Nephron progenitor cell (in vitro differentiated cells): Measurements from ENCODE around the gene PARVA.

Source experiments
- DNase-seq: peaks from one replicate; pipeline ENCODE4 v3.0.0; 2021
- H3K27ac Mint-ChIP-seq: 2 replicates; pipeline ENCODE4 v1.8.0; 2021; ENCODE audit warnings: mild to moderate bottlenecking, moderate library complexity, mixed read lengths
- H3K27me3 Mint-ChIP-seq: 2 replicates; pipeline ENCODE4 v1.8.0; 2021; ENCODE audit warnings: mild to moderate bottlenecking, low read depth, mixed read lengths; ENCODE audit not compliant: poor library complexity
- H3K36me3 Mint-ChIP-seq: 2 replicates; pipeline ENCODE4 v1.8.0; 2021; ENCODE audit warnings: low read depth, mixed read lengths
- H3K4me1 Mint-ChIP-seq: 2 replicates; pipeline ENCODE4 v1.8.0; 2021; ENCODE audit warnings: mixed read lengths
- H3K4me3 Mint-ChIP-seq: 2 replicates; pipeline ENCODE4 v1.8.0; 2021; ENCODE audit warnings: mild to moderate bottlenecking, moderate library complexity, mixed read lengths
- H3K9me3 Mint-ChIP-seq: 2 replicates; pipeline ENCODE4 v1.8.0; 2021; ENCODE audit warnings: mild to moderate bottlenecking, moderate library complexity, mixed read lengths
- TF ChIP-seq, protein P1 (sequence below): fragments of 200-600 bp; sonication (generic); IDR thresholded peaks from 2 replicates; pipeline ENCODE4 v1.5.0; 2021; ENCODE audit warnings: antibody characterized with exemption

The PARVA gene

DNA sequence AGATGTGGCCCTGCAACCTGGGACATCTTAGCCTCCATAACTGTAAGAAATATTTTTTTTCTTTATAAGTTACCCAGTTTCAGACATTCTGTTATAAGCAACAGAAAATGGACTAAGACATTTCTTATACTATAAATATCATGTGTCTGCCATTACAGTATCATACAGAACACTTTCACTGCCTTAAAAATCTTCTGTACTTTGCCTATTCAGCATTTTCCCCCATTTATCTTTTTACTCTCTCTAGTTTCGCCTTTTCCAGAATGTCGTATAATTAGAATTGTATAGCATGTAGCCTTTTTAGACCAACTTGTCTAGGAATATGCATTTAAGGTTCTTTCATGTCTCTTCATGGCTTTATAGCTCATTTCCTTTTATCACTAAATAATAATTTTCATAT, 88.0 kb downstream of the PARVA start:
- peaks cover 28% of the 10 kb centered on the region for H3K36me3 Mint-ChIP-seq
- H3K27me3 Mint-ChIP-seq = peaks cover 2% of the 10 kb centered on the region
- no peak overlapping the region for H3K27ac Mint-ChIP-seq
- H3K4me1 Mint-ChIP-seq = peaks cover 8% of the 10 kb centered on the region
- peaks cover 39% of the 10 kb centered on the region for H3K9me3 Mint-ChIP-seq
- H3K4me3 Mint-ChIP-seq = no peak overlapping the region
- TF ChIP-seq, protein P1, sequence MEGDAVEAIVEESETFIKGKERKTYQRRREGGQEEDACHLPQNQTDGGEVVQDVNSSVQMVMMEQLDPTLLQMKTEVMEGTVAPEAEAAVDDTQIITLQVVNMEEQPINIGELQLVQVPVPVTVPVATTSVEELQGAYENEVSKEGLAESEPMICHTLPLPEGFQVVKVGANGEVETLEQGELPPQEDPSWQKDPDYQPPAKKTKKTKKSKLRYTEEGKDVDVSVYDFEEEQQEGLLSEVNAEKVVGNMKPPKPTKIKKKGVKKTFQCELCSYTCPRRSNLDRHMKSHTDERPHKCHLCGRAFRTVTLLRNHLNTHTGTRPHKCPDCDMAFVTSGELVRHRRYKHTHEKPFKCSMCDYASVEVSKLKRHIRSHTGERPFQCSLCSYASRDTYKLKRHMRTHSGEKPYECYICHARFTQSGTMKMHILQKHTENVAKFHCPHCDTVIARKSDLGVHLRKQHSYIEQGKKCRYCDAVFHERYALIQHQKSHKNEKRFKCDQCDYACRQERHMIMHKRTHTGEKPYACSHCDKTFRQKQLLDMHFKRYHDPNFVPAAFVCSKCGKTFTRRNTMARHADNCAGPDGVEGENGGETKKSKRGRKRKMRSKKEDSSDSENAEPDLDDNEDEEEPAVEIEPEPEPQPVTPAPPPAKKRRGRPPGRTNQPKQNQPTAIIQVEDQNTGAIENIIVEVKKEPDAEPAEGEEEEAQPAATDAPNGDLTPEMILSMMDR = no peak
- DNase-seq = no peak

DNA sequence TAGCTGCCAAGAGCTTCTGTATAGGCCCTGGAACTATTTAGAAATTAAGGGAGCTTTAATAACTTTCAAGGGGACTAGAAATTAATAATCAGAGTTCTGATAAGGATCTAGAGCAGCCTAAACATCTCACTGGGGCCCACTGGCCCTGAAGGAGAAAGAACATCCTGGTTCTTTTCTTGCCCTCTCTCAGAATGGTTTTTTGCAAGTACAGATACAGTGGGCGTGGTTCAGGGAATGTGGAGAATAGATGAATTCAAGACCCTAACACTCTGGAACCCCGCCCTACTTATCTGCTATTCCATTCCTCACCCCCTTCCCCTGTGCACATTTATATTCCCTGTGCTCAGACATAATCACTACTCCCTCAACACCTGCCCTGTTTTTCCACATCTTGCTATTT, 90.2 kb downstream of the PARVA start:
- TF ChIP-seq, protein P1 = no peak
- no peak for DNase-seq
- Mint-ChIP-seq H3K4me1 (peaks cover 11% of the 10 kb centered on the region), H3K27ac (no peak overlapping the region), H3K36me3 (peaks cover 33% of the 10 kb centered on the region), H3K9me3 (peaks cover 32% of the 10 kb centered on the region), H3K4me3 (no peak overlapping the region), H3K27me3 (peaks cover 2% of the 10 kb centered on the region)

DNA sequence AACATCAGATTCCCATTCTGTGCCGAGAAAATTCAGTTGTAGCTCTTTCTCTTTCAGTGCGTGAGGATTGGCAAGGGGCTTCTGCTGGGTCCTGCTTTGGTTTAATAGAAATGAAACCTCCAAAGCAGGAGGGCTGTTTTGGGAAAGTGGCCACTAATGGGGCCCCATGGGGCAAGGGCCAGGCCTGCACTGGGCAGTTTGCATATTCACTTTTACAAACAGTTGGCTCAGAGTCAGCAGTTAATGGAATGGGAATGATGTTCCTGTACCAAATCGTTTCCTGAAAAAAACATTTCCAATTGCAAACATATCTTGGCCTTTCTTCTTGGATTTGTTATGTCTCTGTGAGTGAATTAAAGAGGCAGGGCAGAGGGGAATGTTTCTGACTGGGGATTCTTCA, 92.1 kb downstream of the PARVA start:
- Mint-ChIP-seq H3K9me3 (peaks cover 20% of the 10 kb centered on the region), H3K27me3 (peaks cover 2% of the 10 kb centered on the region), H3K4me3 (no peak overlapping the region), H3K4me1 (peaks cover 28% of the 10 kb centered on the region), H3K27ac (no peak overlapping the region), H3K36me3 (peaks cover 29% of the 10 kb centered on the region)
- TF ChIP-seq, protein P1 = no peak
- DNase-seq = no peak

DNA sequence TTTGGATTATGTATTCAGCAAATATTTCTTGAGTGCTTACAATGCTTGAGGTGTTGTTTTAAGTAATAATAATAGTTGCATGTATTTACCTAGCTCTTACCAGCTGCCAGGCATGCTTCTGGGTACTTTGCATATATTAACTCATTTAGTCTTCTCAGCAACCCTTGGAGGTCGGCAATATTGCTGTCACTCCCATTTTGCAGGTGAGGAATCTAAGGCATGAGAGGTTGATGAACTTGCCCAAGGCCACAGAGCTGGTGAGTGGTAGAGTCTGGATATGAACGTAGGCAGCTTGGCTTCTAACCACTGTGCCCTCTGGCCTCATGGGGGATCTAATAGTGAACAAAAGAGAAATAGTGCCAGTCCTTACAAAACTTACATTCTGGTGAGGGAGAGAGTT, 92.9 kb downstream of the PARVA start:
- Mint-ChIP-seq H3K9me3 (peaks cover 16% of the 10 kb centered on the region), H3K27me3 (no peaks in the 10 kb centered on the region), H3K27ac (no peak overlapping the region), H3K36me3 (peaks cover 29% of the 10 kb centered on the region), H3K4me3 (no peak overlapping the region), H3K4me1 (peaks cover 36% of the 10 kb centered on the region)
- DNase-seq = no peak
- TF ChIP-seq, protein P1 = no peak

DNA sequence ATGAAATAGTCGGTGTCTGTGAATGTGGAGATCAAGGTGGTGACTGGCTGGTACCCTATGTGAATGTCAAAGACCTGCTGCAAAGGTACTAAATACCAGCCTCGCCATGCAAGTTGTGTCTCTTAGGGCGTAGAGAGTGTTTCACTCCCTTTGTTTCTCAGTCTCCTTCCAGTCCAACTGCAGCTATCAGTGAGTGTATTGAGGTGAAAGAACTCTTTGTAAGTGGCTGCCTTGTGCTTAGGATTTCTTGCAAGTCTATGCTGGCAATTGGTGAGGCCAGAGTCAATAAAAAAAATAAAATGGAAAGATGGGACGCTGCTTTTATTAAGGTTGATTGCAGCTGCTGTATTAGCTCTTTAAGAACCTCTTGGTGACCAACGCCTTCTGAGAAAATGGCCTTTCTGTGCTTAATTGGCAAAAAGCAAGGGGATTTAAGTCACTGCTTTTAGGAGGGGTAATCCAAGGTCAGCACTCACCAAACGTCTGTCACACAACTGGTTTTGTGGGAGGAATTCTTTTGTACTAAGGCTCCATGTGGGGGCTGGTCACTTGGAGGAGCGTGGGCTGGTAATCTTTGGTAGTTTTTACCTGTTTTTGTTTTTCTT, 95.1 kb downstream of the PARVA start:
- TF ChIP-seq, protein P1 = no peak
- H3K36me3 Mint-ChIP-seq = peaks cover 29% of the 10 kb centered on the region
- no peak for DNase-seq
- peaks cover 3% of the 10 kb centered on the region for H3K9me3 Mint-ChIP-seq
- no peaks in the 10 kb centered on the region for H3K27me3 Mint-ChIP-seq
- H3K4me1 Mint-ChIP-seq = peaks cover 38% of the 10 kb centered on the region
- peak overlapping the region; percentile 2 for H3K4me3 Mint-ChIP-seq
- H3K27ac Mint-ChIP-seq = peak overlapping the region; percentile 79

DNA sequence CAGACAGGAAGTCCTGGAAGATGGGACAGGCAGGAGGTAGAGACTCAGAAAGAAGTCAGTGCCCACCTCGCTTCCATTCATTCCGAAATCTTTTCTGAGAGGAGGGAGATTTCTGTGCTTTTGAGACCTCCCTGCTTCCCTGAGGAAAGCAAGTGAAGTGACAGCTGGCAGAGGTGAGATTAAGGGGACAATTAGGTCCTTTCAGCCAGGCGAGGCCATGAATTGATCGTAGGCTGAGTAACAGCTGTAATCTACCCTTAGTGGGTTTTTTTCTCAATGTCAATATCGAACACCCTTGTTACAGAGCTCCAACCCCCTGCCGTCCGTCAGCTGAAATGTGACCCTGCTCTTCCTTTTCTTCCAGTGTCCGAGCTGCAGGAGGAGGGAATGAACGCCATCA, 96.0 kb downstream of the PARVA start:
- TF ChIP-seq, protein P1 = no peak
- H3K27ac Mint-ChIP-seq = no peak overlapping the region
- H3K36me3 Mint-ChIP-seq = peaks cover 36% of the 10 kb centered on the region
- no peak for DNase-seq
- peaks cover 38% of the 10 kb centered on the region for H3K4me1 Mint-ChIP-seq
- H3K4me3 Mint-ChIP-seq = peak overlapping the region; percentile 2
- H3K9me3 Mint-ChIP-seq = peaks cover 3% of the 10 kb centered on the region
- no peaks in the 10 kb centered on the region for H3K27me3 Mint-ChIP-seq
